ENCODE results near the gene RNF214.
A peak's percentile ranks its signal among the peaks of the same experiment; 100 is the strongest.

RNF214 gene

GRCh38 chr11:117303646-117304315 lies 71.3 kb downstream of the RNF214 start:
- Histone ChIP-seq H3K4me3 (ENCODE audit: extremely low read depth, insufficient read depth, low read length, poor library complexity, severe bottlenecking) (no peak overlapping the region), H3K36me3 (ENCODE audit: control insufficient read depth, insufficient read depth, low read length) (peaks cover 13% of the 10 kb centered on the region), H3K4me1 (ENCODE audit: control insufficient read depth, insufficient read depth, low read length, poor library complexity, severe bottlenecking) (peaks cover 23% of the 10 kb centered on the region), H3K9me3 (ENCODE audit: control insufficient read depth, low read length) (no peaks in the 10 kb centered on the region), H3K27ac (ENCODE audit: low read depth, low read length, severe bottlenecking) (no peak overlapping the region)
- 86 to 89% methylated on average over 2 to 3 of the region's 5 CpGs for WGBS, 2 experiments (ENCODE audit: insufficient coverage in 2 of 2)

GRCh38 chr11:117305145-117305544 lies 72.7 kb downstream of the RNF214 start:
- Histone ChIP-seq H3K27ac (ENCODE audit: low read depth, low read length, severe bottlenecking) (no peak overlapping the region), H3K4me1 (ENCODE audit: control insufficient read depth, insufficient read depth, low read length, poor library complexity, severe bottlenecking) (peaks cover 12% of the 10 kb centered on the region), H3K4me3 (ENCODE audit: extremely low read depth, insufficient read depth, low read length, poor library complexity, severe bottlenecking) (no peak overlapping the region), H3K36me3 (ENCODE audit: control insufficient read depth, insufficient read depth, low read length) (peaks cover 13% of the 10 kb centered on the region), H3K9me3 (ENCODE audit: control insufficient read depth, low read length) (no peaks in the 10 kb centered on the region)
- WGBS, 2 experiments (ENCODE audit: insufficient coverage in 2 of 2), result 86 to 89% methylated on average over 3 of the region's 3 CpGs

GRCh38 chr11:117309310-117309709 lies 76.8 kb downstream of the RNF214 start:
- Histone ChIP-seq H3K4me3 (ENCODE audit: extremely low read depth, insufficient read depth, low read length, poor library complexity, severe bottlenecking) (no peak overlapping the region), H3K9me3 (ENCODE audit: control insufficient read depth, low read length) (no peaks in the 10 kb centered on the region), H3K4me1 (ENCODE audit: control insufficient read depth, insufficient read depth, low read length, poor library complexity, severe bottlenecking) (peaks cover 7% of the 10 kb centered on the region), H3K36me3 (ENCODE audit: control insufficient read depth, insufficient read depth, low read length) (peaks cover 13% of the 10 kb centered on the region), H3K27ac (ENCODE audit: low read depth, low read length, severe bottlenecking) (no peak overlapping the region)
- 91% methylated on average over 7 of the region's 7 CpGs for WGBS, 2 experiments (ENCODE audit: insufficient coverage in 2 of 2)

- Histone ChIP-seq H3K36me3 (ENCODE audit: control insufficient read depth, insufficient read depth, low read length) (no peaks in the 10 kb centered on the region), H3K4me3 (ENCODE audit: extremely low read depth, insufficient read depth, low read length, poor library complexity, severe bottlenecking) (no peak overlapping the region), H3K9me3 (ENCODE audit: control insufficient read depth, low read length) (no peaks in the 10 kb centered on the region), H3K27ac (ENCODE audit: low read depth, low read length, severe bottlenecking) (no peak overlapping the region), H3K4me1 (ENCODE audit: control insufficient read depth, insufficient read depth, low read length, poor library complexity, severe bottlenecking) (peaks cover 13% of the 10 kb centered on the region)
- WGBS, 2 experiments (ENCODE audit: insufficient coverage in 2 of 2), result 89 to 96% methylated on average over 4 to 5 of the region's 5 CpGs
Measured at GRCh38 chr11:117313091-117313490, 80.6 kb downstream of the RNF214 start.

- Histone ChIP-seq H3K4me1 (ENCODE audit: control insufficient read depth, insufficient read depth, low read length, poor library complexity, severe bottlenecking) (peaks cover 13% of the 10 kb centered on the region), H3K4me3 (ENCODE audit: extremely low read depth, insufficient read depth, low read length, poor library complexity, severe bottlenecking) (peak overlapping the region; percentile 68), H3K36me3 (ENCODE audit: control insufficient read depth, insufficient read depth, low read length) (no peaks in the 10 kb centered on the region), H3K27ac (ENCODE audit: low read depth, low read length, severe bottlenecking) (no peak overlapping the region), H3K9me3 (ENCODE audit: control insufficient read depth, low read length) (no peaks in the 10 kb centered on the region)
- 75 to 78% methylated on average over 10 to 13 of the region's 14 CpGs for WGBS, 2 experiments (ENCODE audit: insufficient coverage in 2 of 2)
Measured at GRCh38 chr11:117313828-117314768, 81.6 kb downstream of the RNF214 start.

DNA sequence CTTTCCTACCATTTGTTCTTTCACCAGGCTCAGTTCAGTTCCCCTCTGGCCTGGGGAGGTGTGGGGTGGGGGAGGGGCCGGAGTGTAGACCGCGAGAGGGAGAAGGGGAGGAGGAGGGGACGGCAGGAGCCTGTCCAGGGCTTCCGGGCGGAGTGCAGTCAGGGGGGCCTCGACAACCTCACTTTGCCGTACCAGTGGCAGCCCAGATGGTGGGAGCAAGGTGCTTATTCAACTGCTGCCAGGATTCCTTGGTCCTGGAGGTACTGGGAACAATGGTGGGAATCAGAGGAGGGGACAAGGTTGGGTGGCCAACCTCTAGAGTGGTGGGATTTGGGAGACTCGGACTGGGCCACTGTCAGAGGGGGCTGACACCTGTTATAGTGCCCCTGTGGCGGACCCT lies 82.4 kb downstream of the RNF214 start:
- Histone ChIP-seq H3K4me3 (ENCODE audit: extremely low read depth, insufficient read depth, low read length, poor library complexity, severe bottlenecking) (peak overlapping the region; percentile 68), H3K4me1 (ENCODE audit: control insufficient read depth, insufficient read depth, low read length, poor library complexity, severe bottlenecking) (peaks cover 13% of the 10 kb centered on the region), H3K27ac (ENCODE audit: low read depth, low read length, severe bottlenecking) (no peak overlapping the region), H3K9me3 (ENCODE audit: control insufficient read depth, low read length) (no peaks in the 10 kb centered on the region), H3K36me3 (ENCODE audit: control insufficient read depth, insufficient read depth, low read length) (no peaks in the 10 kb centered on the region)
- WGBS, 2 experiments (ENCODE audit: insufficient coverage in 2 of 2), result 11 to 18% methylated on average over 6 to 7 of the region's 10 CpGs

DNA sequence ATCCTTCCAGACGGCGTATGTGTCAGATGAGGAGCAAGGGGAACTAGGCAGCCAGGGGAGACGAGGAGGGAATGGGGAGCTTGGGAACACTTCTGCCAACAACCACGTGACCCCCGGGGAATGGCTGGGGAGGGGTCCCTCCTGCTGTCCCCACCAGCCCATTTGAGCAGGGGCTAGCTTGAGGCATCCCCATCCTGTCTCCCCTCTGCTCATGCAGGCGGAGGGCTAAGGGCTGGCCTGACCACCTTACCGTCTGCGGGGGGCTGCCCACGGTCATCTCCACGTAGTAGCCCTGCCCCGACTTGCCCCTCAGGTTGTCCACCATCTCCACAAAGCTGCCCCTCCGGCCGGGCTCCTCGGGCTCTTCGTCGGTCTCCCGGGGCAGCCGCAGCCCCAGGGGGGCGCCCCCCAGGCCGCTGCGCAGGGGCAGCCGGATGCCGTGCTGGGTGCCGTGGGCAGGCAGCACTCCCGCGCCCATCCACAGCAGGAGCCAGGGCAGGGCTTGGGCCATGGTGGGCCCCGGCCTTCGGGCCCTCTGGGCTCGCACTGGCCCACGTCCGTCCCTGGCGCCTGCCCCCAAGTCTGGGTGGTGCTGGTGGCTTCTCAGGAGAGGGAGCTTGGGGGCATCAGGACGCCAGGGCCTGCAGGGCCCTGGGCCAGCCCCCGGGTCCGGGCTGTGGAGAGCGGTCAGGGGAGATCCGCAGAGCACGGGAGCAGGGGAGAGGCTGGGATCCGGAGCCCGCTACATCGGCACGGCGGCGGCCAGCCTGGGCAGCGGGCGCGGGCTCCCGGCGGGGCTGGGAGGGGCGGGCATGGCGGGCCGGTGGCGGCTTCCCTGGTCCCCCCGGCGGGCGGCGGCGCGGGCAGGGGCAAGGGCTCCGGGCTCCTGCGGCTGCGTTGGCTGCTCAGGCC lies 83.1 kb downstream of the RNF214 start:
- no peaks in the 10 kb centered on the region for H3K36me3 ChIP-seq (ENCODE audit: control insufficient read depth, insufficient read depth, low read length)
- H3K9me3 ChIP-seq (ENCODE audit: control insufficient read depth, low read length), result no peaks in the 10 kb centered on the region
- 4 to 5% methylated on average over 34 to 56 of the region's 62 CpGs for WGBS, 2 experiments (ENCODE audit: insufficient coverage in 2 of 2)
- H3K27ac ChIP-seq (ENCODE audit: low read depth, low read length, severe bottlenecking), result no peak overlapping the region
- peaks cover 13% of the 10 kb centered on the region for H3K4me1 ChIP-seq (ENCODE audit: control insufficient read depth, insufficient read depth, low read length, poor library complexity, severe bottlenecking)
- peak overlapping the region; percentile 68 for H3K4me3 ChIP-seq (ENCODE audit: extremely low read depth, insufficient read depth, low read length, poor library complexity, severe bottlenecking)

GRCh38 chr11:117316197-117316961 lies 83.9 kb downstream of the RNF214 start, which contains the start of gene BACE1:
Gene BACE1 (minus strand): TSS chr11:117316256. CDS start chr11:117315795, 461 bp downstream.
- Histone ChIP-seq H3K4me3 (ENCODE audit: extremely low read depth, insufficient read depth, low read length, poor library complexity, severe bottlenecking) (peak within 1 kb of the TSS; percentile 68), H3K27ac (ENCODE audit: low read depth, low read length, severe bottlenecking) (no peak within 1 kb of the TSS), H3K9me3 (ENCODE audit: control insufficient read depth, low read length) (no peaks in the 10 kb centered on the region), H3K36me3 (ENCODE audit: control insufficient read depth, insufficient read depth, low read length) (no peaks in the 10 kb centered on the region), H3K4me1 (ENCODE audit: control insufficient read depth, insufficient read depth, low read length, poor library complexity, severe bottlenecking) (peaks cover 13% of the 10 kb centered on the region)
- 15 to 17% methylated on average over 29 of the region's 29 CpGs for WGBS, 2 experiments (ENCODE audit: insufficient coverage in 2 of 2)

GRCh38 chr11:117318738-117319137 lies 86.3 kb downstream of the RNF214 start:
- Histone ChIP-seq H3K9me3 (ENCODE audit: control insufficient read depth, low read length) (no peaks in the 10 kb centered on the region), H3K36me3 (ENCODE audit: control insufficient read depth, insufficient read depth, low read length) (no peaks in the 10 kb centered on the region), H3K4me1 (ENCODE audit: control insufficient read depth, insufficient read depth, low read length, poor library complexity, severe bottlenecking) (peaks cover 13% of the 10 kb centered on the region), H3K4me3 (ENCODE audit: extremely low read depth, insufficient read depth, low read length, poor library complexity, severe bottlenecking) (no peak overlapping the region), H3K27ac (ENCODE audit: low read depth, low read length, severe bottlenecking) (no peak overlapping the region)
- 91 to 95% methylated on average over 6 to 7 of the region's 7 CpGs for WGBS, 2 experiments (ENCODE audit: insufficient coverage in 2 of 2)
